Kidney (tissue), 14 donors: ENCODE measurements around the gene YY2. TPM values are rescaled to one million over a fixed set of nuclear protein-coding genes. Genes with fewer than 3 reads are reported as not detected.
"Not testable (repeated sequence)": the region's sequence is repeated elsewhere in the genome, so short reads cannot be mapped to it uniquely, and the experiment has no call there.

Source experiments
- DNase-seq, 5 donors: peaks; one replicate each; pipeline ENCODE4 v3.0.0-alpha.2; 2013 to 2020
- FAIRE-seq: peaks from 2 replicates; lab custom pipeline; 2012; peaks lifted over from hg19 to GRCh38; lab: Jason Lieb, UNC
- H3K27ac ChIP-seq, 2 donors: one replicate each; pipeline ENCODE4 v1.7.0; 2013; ENCODE audit warnings: low read depth in 2 of 2, low read length in 2 of 2, inconsistent platforms in 1 of 2
- H3K27me3 ChIP-seq: one replicate; pipeline ENCODE4 v1.7.1; 2013; ENCODE audit warnings: low read length, inconsistent platforms; ENCODE audit not compliant: control insufficient read depth, insufficient read depth
- H3K36me3 ChIP-seq, 3 donors: one replicate each; pipeline versions ENCODE4 v1.7.0 to v1.7.1; 2013; ENCODE audit warnings: low read length in 3 of 3, control low read depth in 1 of 3, inconsistent platforms in 1 of 3; ENCODE audit not compliant: insufficient read depth in 3 of 3, control insufficient read depth in 2 of 3
- H3K4me1 ChIP-seq, 3 donors: one replicate each; pipeline versions ENCODE4 v1.7.0 to v1.7.1; 2013; ENCODE audit warnings: low read length in 3 of 3, inconsistent platforms in 1 of 3, low read depth in 1 of 3; ENCODE audit not compliant: control insufficient read depth in 2 of 3, insufficient read depth in 2 of 3
- H3K4me3 ChIP-seq, 3 donors: one replicate each; pipeline versions ENCODE4 v1.7.0 to v1.8.1; 2013; ENCODE audit warnings: low read length in 3 of 3, control low read depth in 1 of 3, inconsistent platforms in 1 of 3
- H3K9ac ChIP-seq, 3 donors: one replicate each; pipeline versions ENCODE4 v1.7.0 to v1.7.1; 2013; ENCODE audit warnings: low read length in 3 of 3, control low read depth in 1 of 3, inconsistent platforms in 1 of 3
- H3K9me3 ChIP-seq, 3 donors: one replicate each; pipeline versions ENCODE4 v1.7.0 to v1.7.1; 2013; ENCODE audit warnings: low read length in 3 of 3, control low read depth in 1 of 3, inconsistent platforms in 1 of 3; ENCODE audit not compliant: control insufficient read depth in 2 of 3, insufficient read depth in 1 of 3
- intact Hi-C: fragments of 100-400 bp; cut with DNase I; formaldehyde crosslinking; loops from one replicate; pipeline ENCODE4 v1.11.1; 2022
- polyA plus RNA-seq: library from polyadenylated mRNA; stranded (reverse); fragments of 350-450 nt; fragmentation: Illumina TruSeq; extraction: RNeasy Lipid Tissue Mini Kit (QIAGEN cat#74804); gene quantifications from one replicate; pipeline ENCODE4 v1.2.3, GENCODE V29; 2014; ENCODE audit warnings: low read depth, low replicate concordance; ENCODE audit not compliant: insufficient read depth
- total RNA-seq: library from RNA; stranded (reverse); fragmentation: NEBNext Ultra II Directional; extraction: Animal tissue kit (Norgen Biotek cat#: 25700); gene quantifications from one replicate; pipeline ENCODE4 v1.2.1, GENCODE V29; 2021
- TF ChIP-seq, protein P1 (sequence below): IDR thresholded peaks from 3 replicates; pipeline ENCODE4 v1.5.1; 2012; ENCODE audit warnings: mild to moderate bottlenecking, moderate library complexity, borderline replicate concordance; ENCODE audit not compliant: insufficient read depth; ENCODE audit errors: extremely low read depth
- donor health status: control.
- donor health status: control.
- donor health status: control.
- donor health status: control.
- donor health status: control.
- donor health status: DM: yes; HTN: yes; CAD: no.
- donor health status: Normal renal cell carcinoma (clear cell type).

The YY2 gene
- total and polyA plus RNA-seq, 2 donors from 2014 or later: 0.58 to 2.3 TPM

DNA sequence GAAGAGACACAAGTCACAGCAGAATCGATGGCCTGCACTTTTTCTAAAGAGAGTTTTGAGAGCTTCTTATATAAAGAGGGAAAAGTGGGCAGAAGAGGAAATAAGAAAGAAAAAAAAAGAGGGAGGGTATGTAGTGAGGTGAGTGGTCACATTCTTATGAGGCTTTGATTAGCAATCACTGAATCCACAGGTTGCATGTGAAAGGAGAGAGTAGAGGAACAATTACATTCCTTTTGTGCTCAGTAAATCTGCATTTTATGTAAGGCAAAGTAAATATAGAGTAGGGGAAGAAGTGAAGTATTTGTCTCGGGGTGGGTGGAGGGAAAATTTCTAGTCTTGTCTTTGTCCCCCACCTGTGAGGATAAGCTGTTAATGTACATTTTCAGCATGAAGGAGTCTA, 43.2 kb upstream of the YY2 start:
- TF ChIP-seq, protein P1, sequence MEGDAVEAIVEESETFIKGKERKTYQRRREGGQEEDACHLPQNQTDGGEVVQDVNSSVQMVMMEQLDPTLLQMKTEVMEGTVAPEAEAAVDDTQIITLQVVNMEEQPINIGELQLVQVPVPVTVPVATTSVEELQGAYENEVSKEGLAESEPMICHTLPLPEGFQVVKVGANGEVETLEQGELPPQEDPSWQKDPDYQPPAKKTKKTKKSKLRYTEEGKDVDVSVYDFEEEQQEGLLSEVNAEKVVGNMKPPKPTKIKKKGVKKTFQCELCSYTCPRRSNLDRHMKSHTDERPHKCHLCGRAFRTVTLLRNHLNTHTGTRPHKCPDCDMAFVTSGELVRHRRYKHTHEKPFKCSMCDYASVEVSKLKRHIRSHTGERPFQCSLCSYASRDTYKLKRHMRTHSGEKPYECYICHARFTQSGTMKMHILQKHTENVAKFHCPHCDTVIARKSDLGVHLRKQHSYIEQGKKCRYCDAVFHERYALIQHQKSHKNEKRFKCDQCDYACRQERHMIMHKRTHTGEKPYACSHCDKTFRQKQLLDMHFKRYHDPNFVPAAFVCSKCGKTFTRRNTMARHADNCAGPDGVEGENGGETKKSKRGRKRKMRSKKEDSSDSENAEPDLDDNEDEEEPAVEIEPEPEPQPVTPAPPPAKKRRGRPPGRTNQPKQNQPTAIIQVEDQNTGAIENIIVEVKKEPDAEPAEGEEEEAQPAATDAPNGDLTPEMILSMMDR: no peak
- intact Hi-C loops: no loop called here
- Histone ChIP-seq H3K27ac (no peak overlapping the region), H3K27me3 (no peaks in the 10 kb centered on the region), H3K9ac (no peak overlapping the region), H3K36me3 (no peaks in the 10 kb centered on the region), H3K4me3 (no peak overlapping the region), H3K9me3 (no peaks in the 10 kb centered on the region), H3K4me1 (no peaks in the 10 kb centered on the region)
- FAIRE-seq (no peak), DNase-seq (no peak)

DNA sequence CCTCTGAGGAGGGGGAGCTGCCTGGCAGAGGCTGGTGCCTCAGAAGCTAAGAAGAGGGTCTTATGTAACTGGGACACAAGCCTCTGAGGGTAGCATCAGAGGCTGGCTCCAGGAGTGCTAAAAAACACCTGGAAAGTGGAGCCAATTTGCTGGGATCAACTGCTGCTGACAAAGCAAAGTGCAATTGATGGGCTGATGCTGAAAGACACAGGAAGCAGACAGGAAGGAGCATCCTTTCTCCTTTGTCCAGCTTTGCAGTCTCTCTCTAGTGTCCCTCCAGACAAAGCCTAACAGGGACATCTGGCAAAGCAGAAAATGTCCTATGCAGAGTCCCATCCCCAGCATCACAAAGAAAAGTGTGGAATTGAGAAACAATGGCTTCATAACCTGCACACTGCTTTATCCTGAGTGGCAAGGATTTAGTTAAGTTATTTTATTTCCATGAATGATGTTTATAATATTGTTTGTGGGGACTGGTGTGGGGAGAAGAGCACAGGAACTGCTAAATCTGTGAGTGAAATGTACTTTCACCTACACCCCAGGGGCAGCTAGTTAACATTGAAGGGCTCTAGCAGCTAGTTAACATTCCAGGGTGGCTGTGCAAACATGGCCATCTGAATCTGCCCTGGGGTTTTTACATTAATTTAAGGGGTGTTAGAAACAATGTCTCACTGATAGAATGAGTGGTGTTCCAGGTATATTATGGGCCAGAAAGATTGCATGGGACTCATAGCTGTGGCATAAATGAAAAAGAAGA, 42.0 kb upstream of the YY2 start:
- no peak for FAIRE-seq
- no peaks in the 10 kb centered on the region for H3K9me3 ChIP-seq
- H3K36me3 ChIP-seq: no peaks in the 10 kb centered on the region
- intact Hi-C loops: no loop called here
- no peak overlapping the region for H3K9ac ChIP-seq
- H3K4me3 ChIP-seq: no peak overlapping the region
- DNase-seq: no peak
- TF ChIP-seq, protein P1: no peak
- no peaks in the 10 kb centered on the region for H3K4me1 ChIP-seq
- no peaks in the 10 kb centered on the region for H3K27me3 ChIP-seq
- H3K27ac ChIP-seq: no peak overlapping the region

DNA sequence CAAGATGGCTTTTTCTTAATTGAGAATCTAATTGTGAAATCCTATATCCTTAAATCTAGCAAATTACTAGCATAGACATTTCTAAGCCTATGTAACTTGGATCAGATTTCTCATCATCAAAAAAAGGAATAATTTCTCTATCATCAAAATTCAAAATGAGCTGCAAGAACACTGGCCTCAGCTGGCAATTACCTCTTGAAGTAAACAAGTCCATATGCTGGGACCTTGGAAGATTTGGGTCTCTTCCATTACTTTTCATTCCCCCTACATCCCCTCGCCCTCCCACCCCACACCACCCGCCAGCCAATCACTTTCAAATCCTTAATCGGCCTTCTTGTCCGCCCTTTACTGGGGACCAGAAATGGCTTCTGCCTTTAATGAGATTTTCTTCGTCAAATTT, 39.7 kb upstream of the YY2 start:
- FAIRE-seq (no peak), DNase-seq (no peak)
- no peaks in the 10 kb centered on the region for H3K9me3 ChIP-seq
- H3K27me3 ChIP-seq: no peaks in the 10 kb centered on the region
- TF ChIP-seq, protein P1: no peak
- H3K27ac ChIP-seq: no peak overlapping the region
- intact Hi-C loops: no loop called here
- H3K9ac ChIP-seq: no peak overlapping the region
- no peaks in the 10 kb centered on the region for H3K4me1 ChIP-seq
- H3K4me3 ChIP-seq: no peak overlapping the region
- no peaks in the 10 kb centered on the region for H3K36me3 ChIP-seq

DNA sequence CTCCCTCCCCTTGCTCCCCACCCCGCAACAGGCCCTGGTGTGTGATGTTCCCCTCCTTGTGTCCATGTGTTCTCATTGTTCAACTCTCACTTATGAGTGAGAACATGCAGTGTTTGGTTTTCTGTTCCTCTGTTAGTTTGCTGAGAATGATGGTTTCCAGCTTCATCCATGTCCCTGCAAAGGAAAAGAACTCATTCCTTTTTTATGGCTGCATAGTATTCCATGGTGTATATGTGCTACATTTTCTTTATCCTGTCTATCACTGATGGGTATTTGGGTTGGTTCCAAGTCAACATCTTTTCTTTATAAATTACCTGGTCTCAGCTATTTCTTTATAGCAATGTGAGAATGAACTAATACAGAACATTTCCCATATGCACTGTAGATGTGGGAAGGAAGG, 35.6 kb upstream of the YY2 start:
- intact Hi-C loops, FAIRE-seq, H3K9me3 ChIP-seq, H3K27me3 ChIP-seq, H3K9ac ChIP-seq, DNase-seq, H3K4me3 ChIP-seq, H3K27ac ChIP-seq, H3K36me3 ChIP-seq, H3K4me1 ChIP-seq: not testable (repeated sequence)
